ENCODE measurements around the gene PEAK1.

Gene PEAK1

GRCh38 chr15:77457191-77457904 is 37.4 kb upstream of the PEAK1 start:
- TF ChIP-seq, protein P1, sequence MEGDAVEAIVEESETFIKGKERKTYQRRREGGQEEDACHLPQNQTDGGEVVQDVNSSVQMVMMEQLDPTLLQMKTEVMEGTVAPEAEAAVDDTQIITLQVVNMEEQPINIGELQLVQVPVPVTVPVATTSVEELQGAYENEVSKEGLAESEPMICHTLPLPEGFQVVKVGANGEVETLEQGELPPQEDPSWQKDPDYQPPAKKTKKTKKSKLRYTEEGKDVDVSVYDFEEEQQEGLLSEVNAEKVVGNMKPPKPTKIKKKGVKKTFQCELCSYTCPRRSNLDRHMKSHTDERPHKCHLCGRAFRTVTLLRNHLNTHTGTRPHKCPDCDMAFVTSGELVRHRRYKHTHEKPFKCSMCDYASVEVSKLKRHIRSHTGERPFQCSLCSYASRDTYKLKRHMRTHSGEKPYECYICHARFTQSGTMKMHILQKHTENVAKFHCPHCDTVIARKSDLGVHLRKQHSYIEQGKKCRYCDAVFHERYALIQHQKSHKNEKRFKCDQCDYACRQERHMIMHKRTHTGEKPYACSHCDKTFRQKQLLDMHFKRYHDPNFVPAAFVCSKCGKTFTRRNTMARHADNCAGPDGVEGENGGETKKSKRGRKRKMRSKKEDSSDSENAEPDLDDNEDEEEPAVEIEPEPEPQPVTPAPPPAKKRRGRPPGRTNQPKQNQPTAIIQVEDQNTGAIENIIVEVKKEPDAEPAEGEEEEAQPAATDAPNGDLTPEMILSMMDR (IDR thresholded peaks at IDR 0.05; ENCODE audit: low read depth, low read length) = no peak
- no peak for DNase-seq (ENCODE audit: extremely low read depth, low read depth)

DNA sequence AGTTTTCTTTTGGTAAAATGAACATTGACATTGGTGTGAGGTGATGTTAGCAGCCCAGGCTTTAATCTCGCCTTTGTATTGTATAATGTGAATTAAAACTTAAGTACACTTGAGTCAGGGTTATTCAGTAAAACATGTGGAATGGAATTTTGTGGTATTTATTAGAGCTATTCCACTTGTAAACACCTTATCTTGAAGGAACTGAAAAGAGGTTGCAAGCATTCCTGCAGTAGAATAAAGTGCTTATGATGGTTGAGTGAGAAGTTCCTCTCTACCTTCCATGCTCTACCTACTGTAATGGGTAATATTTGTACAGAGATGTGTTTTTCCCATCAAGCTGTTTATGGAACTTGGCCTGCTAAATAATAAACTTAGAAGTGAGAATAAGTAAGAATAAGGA is 36.8 kb upstream of the PEAK1 start:
- DNase-seq (ENCODE audit: extremely low read depth, low read depth) = no peak
- TF ChIP-seq, protein P1 (IDR thresholded peaks at IDR 0.05; ENCODE audit: low read depth, low read length) = no peak

DNA sequence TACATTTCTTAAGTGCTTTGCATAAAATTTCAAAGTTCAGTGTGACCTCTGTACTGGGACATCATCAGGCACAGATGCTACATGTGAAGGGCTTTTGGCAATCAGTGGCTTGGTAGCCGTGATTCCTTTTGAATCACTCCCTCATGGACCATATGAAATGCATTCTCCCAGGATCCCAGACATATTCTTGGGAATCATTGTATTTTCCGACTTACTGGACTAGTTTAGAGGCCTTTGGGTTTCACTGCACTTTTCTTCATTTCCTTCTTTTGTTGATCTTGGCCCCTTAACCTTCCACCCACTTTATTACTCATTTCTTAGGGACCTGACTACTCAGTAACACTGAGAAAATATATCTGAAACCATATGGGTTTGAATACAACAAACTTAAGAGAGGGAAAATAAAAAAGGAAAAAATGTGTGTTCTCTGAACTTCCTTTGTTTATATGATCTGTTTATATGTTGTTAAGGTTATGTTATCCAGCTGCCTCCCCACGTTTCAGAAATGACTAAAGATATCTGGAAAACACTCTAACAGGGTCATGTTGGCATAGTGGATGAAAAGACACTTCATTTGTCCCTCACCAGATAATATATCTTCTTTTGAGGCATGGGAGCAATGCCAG is 35.9 kb upstream of the PEAK1 start:
- peak; percentile 63 for DNase-seq (ENCODE audit: extremely low read depth, low read depth)
- TF ChIP-seq, protein P1 (IDR thresholded peaks at IDR 0.05; ENCODE audit: low read depth, low read length) = no peak

DNA sequence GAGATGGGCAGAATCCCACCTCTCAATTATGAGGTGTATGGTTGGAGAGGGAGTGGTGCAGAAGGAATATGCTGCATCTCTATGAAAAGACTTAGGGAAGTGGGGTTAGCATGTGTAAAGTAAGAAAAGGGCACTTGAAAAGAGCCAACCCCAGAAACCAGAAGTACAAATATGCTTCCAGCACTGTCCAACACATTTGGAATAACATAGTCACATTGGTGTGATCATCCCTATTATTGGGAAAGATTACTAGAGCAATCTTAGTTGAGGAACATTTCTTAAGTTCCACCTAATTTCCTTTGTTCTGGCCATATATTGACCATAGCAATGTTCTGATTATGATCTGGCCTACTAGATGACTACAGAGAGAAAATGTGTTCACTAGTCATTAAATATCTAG is 35.0 kb upstream of the PEAK1 start:
- no peak for DNase-seq (ENCODE audit: extremely low read depth, low read depth)
- TF ChIP-seq, protein P1 (IDR thresholded peaks at IDR 0.05; ENCODE audit: low read depth, low read length) = no peak

GRCh38 chr15:77454265-77454664 is 34.4 kb upstream of the PEAK1 start:
- TF ChIP-seq, protein P1 (IDR thresholded peaks at IDR 0.05; ENCODE audit: low read depth, low read length) = no peak

GRCh38 chr15:77446840-77447390 is 27.0 kb upstream of the PEAK1 start:
- TF ChIP-seq, protein P1 (IDR thresholded peaks at IDR 0.05; ENCODE audit: low read depth, low read length) = no peak
- DNase-seq (ENCODE audit: extremely low read depth, low read depth) = no peak

More at GRCh38 chr15:77454265-77454664, 34.4 kb upstream of the PEAK1 start:
- DNase-seq (ENCODE audit: extremely low read depth, low read depth) = no peak

DNA sequence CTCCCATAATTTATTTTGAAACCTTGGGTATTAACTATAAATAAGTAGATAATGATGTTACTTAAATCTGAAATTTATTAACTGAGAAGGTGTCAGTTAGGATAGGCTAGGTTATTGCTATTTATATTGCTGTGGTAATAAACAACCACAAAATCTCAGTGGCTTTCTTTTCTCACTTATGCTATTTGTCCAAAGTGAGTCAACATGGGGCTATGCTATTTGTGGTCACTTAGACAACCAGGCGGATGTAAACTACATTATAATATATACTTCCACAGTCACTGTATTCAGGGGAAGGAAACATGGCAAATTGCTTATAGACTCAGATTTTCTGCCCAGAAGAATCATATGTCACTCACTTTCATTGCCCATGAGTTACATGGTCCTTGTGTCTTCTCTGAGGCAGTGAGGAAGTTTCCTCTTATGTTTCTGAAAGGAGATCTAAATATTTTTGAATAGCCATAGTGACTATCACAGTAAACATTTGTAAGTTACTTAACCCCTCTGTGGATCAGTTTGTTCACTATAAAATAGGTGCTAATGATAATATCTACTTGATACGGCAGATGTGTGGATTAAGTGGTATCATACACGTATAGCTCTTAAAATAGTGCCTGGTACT is 20.6 kb upstream of the PEAK1 start:
- TF ChIP-seq, protein P1 (IDR thresholded peaks at IDR 0.05; ENCODE audit: low read depth, low read length) = no peak
- DNase-seq (ENCODE audit: extremely low read depth, low read depth) = no peak
